ENCODE data around the gene DNM3.

DNA sequence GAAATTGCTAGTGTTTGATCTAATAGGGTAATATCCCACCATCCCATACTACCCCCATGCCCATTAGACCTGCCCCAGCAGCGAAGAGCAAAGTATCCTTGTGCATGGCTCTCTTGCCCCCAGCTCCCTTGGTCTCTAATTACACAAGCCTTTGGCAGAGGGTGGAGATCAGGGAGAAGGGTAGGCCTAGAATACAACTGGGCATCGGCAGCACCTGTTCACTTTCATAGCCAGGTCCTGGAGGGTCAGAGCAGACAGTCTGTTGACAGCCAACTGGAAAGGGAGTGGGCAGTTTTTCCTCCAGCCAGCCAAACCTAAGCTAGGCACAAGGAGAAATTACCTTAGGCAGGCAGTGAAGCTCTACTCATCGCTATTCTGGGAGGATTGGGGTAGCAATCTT lies 605.2 kb downstream of the DNM3 start:
- no peak for TF ChIP-seq POLR2A (IDR thresholded peaks at IDR 0.05; ENCODE audit: low read length)
- TF ChIP-seq GATA1 (IDR thresholded peaks at IDR 0.05; ENCODE audit: low read depth, low read length), result no peak
